Peyer's patch (tissue), 4 donors: ENCODE results near the gene LAMC2.

Experiments used
- CTCF ChIP-seq, 6 experiments: fragments of 450-650 bp in 4 of 6; fragments of 200-600 bp in 2 of 6; sonication (generic) in 1 of 6; IDR thresholded peaks; one replicate each; pipeline ENCODE4 v1.5.1; 2017 to 2019; ENCODE audit warnings: antibody characterized with exemption in 6 of 6, mild to moderate bottlenecking in 3 of 6, moderate library complexity in 1 of 6
- POLR2A ChIP-seq, 2 donors: fragments of 450-650 bp; IDR thresholded peaks; one replicate each; pipeline ENCODE4 v1.5.1; 2017; ENCODE audit warnings: antibody characterized with exemption in 2 of 2, mild to moderate bottlenecking in 2 of 2, moderate library complexity in 2 of 2

GRCh38 chr1:183231545-183231944 lies 45.5 kb downstream of the LAMC2 start:
- TF ChIP-seq POLR2A (IDR thresholded peaks at IDR 0.05): no peak
- TF ChIP-seq CTCF (IDR thresholded peaks at IDR 0.05): no peak
